ENCODE data around the gene PADI2.

DNA sequence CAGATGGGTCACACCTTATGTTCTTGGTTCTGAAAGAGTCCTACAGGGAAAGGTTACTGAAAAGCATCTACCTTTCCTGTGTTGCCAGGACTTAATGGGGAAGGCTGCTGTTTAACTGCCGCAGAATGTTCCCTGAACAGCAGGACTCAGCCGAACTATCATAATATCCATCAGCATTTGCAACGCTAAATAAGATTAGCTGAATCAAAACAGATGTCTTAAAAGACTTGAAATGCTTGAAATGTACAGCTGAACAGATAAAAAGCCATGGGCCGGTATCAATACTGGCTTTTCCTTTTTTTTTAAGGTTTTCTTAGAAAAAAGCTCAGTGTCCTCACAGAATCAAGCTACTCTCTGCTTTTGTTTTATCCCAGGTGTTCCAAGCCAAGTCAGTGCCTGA, 87.8 kb downstream of the PADI2 start:
- TF ChIP-seq, protein P1, sequence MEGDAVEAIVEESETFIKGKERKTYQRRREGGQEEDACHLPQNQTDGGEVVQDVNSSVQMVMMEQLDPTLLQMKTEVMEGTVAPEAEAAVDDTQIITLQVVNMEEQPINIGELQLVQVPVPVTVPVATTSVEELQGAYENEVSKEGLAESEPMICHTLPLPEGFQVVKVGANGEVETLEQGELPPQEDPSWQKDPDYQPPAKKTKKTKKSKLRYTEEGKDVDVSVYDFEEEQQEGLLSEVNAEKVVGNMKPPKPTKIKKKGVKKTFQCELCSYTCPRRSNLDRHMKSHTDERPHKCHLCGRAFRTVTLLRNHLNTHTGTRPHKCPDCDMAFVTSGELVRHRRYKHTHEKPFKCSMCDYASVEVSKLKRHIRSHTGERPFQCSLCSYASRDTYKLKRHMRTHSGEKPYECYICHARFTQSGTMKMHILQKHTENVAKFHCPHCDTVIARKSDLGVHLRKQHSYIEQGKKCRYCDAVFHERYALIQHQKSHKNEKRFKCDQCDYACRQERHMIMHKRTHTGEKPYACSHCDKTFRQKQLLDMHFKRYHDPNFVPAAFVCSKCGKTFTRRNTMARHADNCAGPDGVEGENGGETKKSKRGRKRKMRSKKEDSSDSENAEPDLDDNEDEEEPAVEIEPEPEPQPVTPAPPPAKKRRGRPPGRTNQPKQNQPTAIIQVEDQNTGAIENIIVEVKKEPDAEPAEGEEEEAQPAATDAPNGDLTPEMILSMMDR (IDR thresholded peaks at IDR 0.05): no peak
- TF ChIP-seq POLR2AphosphoS5 (IDR thresholded peaks at IDR 0.05) (no peak), POLR2A (IDR thresholded peaks at IDR 0.05) (no peak)

Measured in stomach (tissue), 4 donors.